Stimulated activated CD4-positive, alpha-beta T cell treated with anti-CD3 and anti-CD28 coated beads, Interleukin-12 subunit alpha, Interleukin-12 subunit beta, amount 100 ng/mL, for 48 hours (primary cell): ENCODE data around the gene NPPC.
"Not testable (repeated sequence)": the region's sequence is repeated elsewhere in the genome, so short reads cannot be mapped to it uniquely, and the experiment has no call there.

Source experiments
- DNase-seq, 3 donors: peaks; one replicate each; pipeline ENCODE4 v3.0.0-alpha.2; 2020; ENCODE audit warnings: low read depth in 2 of 3, low spot score in 1 of 3

Gene NPPC

DNA sequence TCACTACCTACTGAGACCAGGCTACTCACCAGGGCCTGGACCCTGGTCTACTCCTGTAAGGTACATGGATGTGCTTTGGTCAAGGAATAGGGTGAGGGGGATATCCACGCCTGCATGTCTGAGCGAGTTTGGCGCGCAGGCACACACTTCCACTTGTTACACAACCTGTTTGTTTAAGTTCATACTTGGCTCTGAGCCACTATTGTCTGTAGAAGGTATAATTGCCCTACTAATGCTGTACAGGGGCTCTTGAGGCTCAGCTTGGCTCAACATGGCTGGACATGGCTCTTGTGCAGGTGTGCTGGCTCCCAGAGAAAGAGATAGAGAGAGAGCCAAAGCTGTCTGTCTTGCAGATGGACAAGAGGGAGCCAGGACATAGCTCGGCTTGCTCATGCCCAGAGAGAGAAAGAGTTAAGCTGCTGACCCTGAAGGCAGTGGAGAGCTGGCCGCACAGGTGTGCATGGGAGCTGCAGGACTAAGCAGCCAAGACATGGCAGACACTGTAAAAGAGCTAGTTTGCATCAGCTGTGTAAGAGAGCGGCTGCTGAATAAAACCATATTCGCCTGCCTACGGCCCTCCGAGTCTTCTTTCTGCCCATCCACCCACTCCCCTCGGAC lies 35.2 kb downstream of the NPPC start:
- DNase-seq = no peak

DNA sequence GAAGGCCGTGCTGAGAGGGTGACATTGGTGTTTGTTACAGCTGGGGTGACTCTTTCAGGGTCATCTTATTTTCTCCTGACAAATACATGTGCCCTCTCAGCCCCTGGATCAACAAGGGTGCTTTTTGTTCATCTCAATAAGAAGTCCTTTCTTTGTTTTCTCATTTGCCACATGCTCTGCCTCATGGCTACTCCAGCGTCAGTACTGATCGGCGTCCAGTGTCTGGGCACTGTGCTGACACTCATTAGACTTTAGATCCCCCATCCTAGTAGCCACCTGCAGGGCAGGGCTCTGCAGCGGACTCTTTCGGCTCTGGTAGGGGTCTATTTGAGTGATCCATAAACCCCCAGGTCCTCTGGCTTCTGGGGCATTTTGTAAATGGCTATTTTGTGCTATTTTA lies 38.4 kb downstream of the NPPC start:
- DNase-seq = no peak

DNA sequence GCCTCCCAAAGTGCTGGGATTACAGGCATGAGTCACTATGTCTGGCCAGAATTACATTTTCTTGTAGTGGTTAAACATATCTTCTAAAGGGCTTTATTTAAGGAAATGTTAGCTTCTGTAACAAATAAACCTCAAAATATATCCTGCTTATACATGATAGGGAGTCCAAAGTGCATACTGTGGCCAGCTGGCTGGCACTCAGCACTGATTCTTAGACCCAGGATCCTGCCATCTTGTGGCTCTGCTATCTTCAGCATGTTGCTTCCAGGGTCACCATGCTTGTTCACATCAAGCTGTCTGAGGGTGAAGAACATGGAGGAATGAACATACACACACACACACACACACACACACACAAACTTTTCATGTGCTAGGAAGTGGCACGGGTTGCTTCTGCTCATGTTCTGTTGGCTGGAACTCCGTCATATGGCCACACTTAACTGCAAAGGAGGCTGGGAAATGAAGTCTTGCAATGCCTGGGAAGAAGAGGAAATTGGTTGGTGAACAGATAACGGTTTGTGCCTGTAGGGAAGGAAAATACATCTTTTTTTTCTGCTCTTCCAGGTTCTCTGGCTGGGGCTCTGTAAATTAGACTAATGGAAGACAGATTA lies 40.0 kb downstream of the NPPC start:
- DNase-seq = no peak

DNA sequence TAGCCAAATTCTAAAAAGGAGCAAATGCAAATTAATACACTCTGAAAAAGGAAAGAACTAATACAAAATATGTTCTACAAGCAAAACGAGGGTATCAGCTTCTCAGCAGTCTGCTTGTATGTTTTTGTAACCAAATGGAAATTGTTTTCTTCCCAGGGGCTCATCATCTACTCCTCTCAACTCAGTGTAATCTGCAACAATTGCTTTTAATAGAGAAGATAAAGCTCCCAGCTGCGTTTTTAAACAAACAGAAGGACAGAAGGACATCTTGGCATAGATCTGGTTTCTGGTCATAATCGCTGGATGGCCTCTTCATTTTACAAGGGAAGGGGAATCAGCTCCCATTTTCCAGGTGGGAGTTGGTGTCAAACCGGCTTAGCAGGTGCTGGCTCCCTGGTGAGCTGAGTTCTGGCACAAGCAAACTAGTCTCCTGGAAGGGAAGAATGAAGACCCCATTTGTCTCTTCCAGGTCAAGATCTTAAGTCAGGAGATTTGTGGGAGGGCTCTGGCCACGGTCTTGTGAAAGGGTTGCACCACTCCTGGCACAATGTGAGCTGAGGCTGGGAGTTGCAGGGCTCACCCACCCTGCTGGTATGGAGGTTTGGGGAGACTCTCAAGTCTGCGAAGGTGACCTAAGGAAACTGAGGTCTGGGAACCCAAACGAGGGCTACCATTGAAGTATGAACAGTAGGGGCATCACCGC lies 41.6 kb downstream of the NPPC start:
- DNase-seq = no peak

DNA sequence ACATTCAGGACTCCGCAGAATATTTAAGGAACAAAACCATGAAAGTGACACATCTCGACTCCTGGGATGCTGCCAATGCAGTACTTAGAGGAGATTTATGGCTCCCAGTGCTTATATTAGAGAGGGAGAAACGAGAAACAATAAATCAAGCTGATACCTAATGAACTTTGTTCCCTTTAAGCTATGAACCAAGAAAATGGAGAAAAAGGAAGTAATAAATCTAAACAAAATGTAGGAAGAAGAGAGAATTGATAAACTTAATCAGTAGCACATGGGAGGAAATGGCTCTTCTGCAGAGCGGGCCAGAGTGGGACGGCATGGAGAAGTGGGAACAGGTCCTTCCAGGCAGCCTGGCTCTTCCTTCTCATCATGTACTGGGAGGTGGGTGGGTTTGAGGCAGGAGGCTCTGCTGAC lies 42.7 kb downstream of the NPPC start:
- DNase-seq = no peak

DNA sequence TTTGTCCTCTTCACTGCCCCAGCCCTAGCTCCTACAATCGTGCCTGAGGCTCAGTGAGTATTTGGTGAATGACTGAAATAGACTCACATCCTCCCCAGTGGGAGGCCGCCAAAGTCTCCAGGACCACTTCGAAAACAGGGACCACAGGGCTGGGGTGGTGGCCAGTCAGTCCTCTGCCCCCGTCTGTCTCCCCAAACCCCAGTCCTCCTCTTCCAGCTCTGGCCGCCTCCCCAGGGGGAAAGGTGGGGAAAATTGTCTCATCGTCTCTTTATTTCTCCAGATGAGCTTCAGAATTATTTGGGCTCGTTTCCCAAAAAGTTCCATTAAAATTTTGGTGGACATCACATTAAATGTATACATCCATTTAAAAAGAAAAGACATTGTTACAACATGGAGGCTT lies 43.5 kb downstream of the NPPC start:
- DNase-seq = no peak

DNA sequence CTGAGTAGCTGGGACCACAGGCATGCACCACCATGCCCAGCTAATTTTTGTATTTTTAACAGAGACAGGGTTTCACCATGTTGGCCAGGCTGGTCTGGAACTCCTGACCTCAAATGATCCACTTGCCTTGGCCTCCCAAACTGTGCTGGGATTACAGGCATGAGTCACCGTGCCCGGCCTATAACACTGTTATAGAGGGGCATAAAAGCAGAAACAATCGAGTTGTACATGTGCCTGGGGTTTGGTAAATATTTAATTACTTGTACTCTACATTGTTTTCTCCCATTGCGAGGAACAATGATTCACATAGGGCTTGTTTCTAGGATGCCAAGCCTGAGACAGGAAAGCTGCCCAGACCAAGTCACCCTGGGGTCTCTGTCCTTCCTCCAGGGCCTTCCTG lies 45.8 kb downstream of the NPPC start:
- DNase-seq = not testable (repeated sequence)

DNA sequence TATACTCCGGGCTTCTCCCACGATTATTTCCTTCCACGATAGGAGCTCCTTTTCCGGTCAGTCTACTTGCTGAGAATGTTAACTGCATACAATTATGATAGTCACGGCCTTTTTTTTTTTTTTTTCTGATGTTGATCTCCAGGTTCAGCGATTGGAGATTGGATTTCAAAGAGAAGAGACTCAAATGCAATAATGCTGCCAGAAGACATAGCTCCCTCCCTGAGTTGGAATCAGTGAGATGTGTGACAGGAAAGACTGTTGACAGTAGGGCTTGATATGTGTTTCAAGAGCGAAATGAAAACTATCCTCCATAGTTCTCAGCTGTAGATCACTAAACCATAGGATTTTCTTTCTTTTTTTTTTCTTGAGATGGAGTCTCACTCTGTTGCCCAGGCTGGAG lies 47.0 kb downstream of the NPPC start:
- no peak for DNase-seq

DNA sequence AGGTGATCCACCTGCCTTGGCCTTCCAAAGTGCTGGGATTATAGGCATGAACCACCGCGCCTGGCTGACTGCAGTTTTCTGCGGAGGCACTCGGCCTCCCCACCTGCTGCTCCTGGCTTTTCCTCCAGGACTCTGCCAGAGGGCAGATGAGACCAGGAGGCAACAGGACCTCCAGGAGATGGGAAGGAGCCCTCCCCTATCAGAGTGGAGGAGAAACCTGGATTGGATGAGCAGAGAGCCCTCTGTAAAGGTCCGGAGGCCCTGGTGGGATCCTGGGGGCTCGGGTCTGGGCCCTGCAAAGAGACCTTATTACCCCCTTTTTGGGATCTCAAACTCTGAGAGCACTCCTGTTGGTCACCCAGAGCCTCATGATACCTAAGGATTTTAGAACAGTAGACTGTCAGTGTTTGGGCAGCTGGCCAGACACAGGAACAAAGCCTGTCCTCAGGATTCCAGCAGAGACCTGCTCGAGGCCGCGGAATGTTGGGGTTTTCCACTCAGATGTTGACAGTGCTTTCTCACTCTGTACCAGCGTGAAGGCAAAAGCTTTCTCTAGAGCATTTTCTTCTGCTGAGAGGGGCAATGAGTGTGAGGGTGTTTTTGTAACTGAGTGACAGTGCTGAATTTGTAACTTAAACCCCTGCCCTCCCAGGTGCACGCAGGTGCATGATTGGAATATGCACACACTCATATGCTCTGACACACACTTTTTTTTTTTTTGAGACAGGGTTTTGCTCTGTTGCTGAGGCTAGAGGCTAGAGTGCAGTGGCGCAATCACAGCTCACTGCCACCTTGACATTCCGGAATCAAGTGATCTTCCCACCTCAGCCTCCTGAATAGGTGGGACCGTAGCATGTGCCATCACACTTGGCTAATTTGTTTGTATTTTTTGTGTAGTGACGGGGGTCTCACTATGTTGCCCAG lies 48.4 kb downstream of the NPPC start:
- no peak for DNase-seq

DNA sequence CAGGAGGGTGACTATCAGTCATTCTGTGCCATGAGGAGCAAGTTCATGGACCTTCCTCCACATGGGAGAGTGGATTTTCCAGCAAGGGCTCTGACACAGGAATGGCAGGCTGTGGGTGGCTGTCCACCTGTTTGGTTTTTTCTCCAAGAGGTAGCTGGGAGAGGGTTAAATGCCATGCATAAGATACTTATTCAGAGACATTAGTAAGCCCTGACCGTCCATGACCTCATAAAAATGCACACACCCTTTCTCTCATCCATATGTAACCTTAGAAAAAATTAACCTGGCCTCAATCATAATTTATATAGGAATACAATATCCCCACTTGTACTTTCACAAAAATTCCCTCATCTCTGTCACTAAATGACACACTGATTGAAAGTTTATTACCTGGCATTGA lies 51.3 kb downstream of the NPPC start:
- DNase-seq = no peak
